ENCODE measurements around the gene LRMDA. TPM values are rescaled to one million over a fixed set of nuclear protein-coding genes. Genes with fewer than 3 reads are reported as not detected.

The LRMDA gene
- total RNA-seq, 3 donors from 2014 or later (not counting 1 experiment from before 2014, with no cell fraction given) = 1.4 to 2.4 (median 2.1) TPM

DNA sequence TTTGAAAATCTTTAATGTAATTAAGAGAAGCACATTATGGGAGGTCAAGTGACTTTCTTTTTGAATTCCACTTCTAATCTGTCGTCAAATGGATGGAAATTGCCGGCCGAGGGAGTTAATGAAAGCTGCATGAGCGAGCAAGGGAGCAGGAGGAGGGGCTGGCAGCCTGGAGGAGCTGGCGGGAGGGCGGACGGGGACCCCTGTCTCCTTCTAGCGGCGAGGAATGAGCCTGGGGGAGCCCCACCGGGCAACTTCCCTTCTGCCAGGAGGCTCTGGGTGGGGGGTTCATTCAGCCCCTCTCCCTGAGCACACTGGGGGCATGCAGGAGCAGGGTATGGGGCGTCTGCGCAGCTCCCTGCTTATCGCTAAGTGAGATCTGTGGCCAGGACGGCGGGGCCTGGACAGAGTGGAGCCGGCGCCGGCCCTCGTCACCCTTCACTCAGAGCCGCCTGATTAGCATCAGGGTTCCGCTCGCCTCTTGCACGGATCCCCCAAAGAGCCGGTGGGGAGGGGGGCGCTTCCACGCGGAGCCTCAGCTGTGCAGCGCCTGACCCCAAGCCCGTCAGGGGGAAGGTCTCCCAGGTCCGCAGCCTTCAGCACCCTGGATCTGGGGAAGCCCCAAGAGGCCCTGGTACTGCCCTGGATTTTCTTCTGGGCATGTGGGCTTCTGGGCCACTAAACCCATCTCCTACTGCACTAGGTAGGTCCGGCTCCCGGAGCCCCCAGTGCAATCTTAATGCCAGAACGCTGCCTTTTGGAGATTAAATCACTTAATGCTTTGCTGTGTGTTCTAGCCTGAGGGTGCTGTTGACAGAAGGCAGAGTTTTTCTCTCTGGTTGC is 680.8 kb downstream of the LRMDA start:
- Histone ChIP-seq H3K27me3 (ENCODE audit: control insufficient read depth, insufficient read depth, low read length) (no peaks in the 10 kb centered on the region), H3K36me3 (ENCODE audit: control insufficient read depth, insufficient read depth, low read length) (no peaks in the 10 kb centered on the region), H3K4me1 (ENCODE audit: control insufficient read depth, insufficient read depth, low read length) (no peaks in the 10 kb centered on the region), H3K27ac (ENCODE audit: low read length) (no peak overlapping the region), H3K9me3 (ENCODE audit: control insufficient read depth, insufficient read depth, low read length) (no peaks in the 10 kb centered on the region), H3K4me3 (ENCODE audit: low read length) (no peak overlapping the region)
- TF ChIP-seq, protein P1, sequence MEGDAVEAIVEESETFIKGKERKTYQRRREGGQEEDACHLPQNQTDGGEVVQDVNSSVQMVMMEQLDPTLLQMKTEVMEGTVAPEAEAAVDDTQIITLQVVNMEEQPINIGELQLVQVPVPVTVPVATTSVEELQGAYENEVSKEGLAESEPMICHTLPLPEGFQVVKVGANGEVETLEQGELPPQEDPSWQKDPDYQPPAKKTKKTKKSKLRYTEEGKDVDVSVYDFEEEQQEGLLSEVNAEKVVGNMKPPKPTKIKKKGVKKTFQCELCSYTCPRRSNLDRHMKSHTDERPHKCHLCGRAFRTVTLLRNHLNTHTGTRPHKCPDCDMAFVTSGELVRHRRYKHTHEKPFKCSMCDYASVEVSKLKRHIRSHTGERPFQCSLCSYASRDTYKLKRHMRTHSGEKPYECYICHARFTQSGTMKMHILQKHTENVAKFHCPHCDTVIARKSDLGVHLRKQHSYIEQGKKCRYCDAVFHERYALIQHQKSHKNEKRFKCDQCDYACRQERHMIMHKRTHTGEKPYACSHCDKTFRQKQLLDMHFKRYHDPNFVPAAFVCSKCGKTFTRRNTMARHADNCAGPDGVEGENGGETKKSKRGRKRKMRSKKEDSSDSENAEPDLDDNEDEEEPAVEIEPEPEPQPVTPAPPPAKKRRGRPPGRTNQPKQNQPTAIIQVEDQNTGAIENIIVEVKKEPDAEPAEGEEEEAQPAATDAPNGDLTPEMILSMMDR (IDR thresholded peaks at IDR 0.05) = no peak
- intact Hi-C loops (cut with micrococcal nuclease) = no loop called here
- DNase-seq (no peak), ATAC-seq (no peak)
- no peaks in the 10 kb centered on the region for H3K4me1 Mint-ChIP-seq
- no peak overlapping the region for H3K27ac Mint-ChIP-seq
- H3K4me3 Mint-ChIP-seq = no peak overlapping the region
- H3K36me3 Mint-ChIP-seq = no peaks in the 10 kb centered on the region
- peaks cover 0 to 5% of the 10 kb centered on the region in 2 donors for H3K27me3 Mint-ChIP-seq (ENCODE audit: low read depth in 2 of 2)
- WGBS (ENCODE audit: insufficient coverage) = 80% methylated on average over 33 of the region's 33 CpGs
- H3K9me3 Mint-ChIP-seq = peaks cover 0 to 2% of the 10 kb centered on the region in 2 donors

DNA sequence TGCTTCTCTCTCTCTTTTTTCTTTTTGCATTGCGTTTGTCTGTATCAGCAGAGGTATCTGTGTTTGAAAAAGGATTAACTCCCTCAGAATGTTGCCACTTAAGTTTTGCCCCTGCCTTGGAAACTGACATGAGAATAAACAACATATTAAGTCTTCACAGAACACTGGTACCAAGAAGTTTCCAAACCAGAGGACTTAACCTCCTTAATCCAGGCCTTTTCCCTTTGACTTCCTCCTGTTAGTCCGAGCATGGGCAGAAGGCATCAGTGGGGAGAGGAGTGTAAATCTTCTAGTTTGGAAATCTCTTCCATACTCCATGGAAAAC is 681.4 kb downstream of the LRMDA start:
- no peaks in the 10 kb centered on the region for H3K9me3 ChIP-seq (ENCODE audit: control insufficient read depth, insufficient read depth, low read length)
- H3K4me3 Mint-ChIP-seq = no peak overlapping the region
- WGBS (ENCODE audit: insufficient coverage) = no CpG with 5 or more reads among the region's 2 CpGs
- intact Hi-C loops (cut with micrococcal nuclease) = no loop called here
- H3K36me3 Mint-ChIP-seq = no peaks in the 10 kb centered on the region
- H3K27ac ChIP-seq (ENCODE audit: low read length) = no peak overlapping the region
- TF ChIP-seq, protein P1 (IDR thresholded peaks at IDR 0.05) = no peak
- H3K9me3 Mint-ChIP-seq = peaks cover 0 to 2% of the 10 kb centered on the region in 2 donors
- no peak overlapping the region for H3K27ac Mint-ChIP-seq
- no peaks in the 10 kb centered on the region for H3K36me3 ChIP-seq (ENCODE audit: control insufficient read depth, insufficient read depth, low read length)
- H3K27me3 ChIP-seq (ENCODE audit: control insufficient read depth, insufficient read depth, low read length) = no peaks in the 10 kb centered on the region
- DNase-seq = no peak
- no peak overlapping the region for H3K4me3 ChIP-seq (ENCODE audit: low read length)
- H3K4me1 ChIP-seq (ENCODE audit: control insufficient read depth, insufficient read depth, low read length) = no peaks in the 10 kb centered on the region
- no peaks in the 10 kb centered on the region for H3K4me1 Mint-ChIP-seq
- peaks cover 0 to 5% of the 10 kb centered on the region in 2 donors for H3K27me3 Mint-ChIP-seq (ENCODE audit: low read depth in 2 of 2)
- no peak for ATAC-seq

DNA sequence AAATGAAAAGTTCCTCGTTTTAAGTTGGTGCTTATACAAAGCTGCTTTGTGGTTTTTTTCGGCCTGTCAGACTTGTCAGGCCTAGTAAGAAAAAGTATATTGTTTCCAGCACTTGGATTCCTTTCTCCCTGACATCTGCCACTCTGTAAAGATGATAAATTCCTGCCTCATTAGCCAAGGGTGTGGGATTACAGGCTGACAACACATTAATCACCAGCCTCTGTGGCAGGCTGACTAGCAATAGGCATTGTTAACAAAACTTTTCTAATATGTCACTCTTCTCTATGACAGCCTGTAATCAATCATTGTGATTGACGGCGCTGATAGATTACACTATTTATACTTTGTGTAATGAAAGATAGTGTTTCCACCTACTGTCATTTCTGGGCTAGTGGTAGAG is 682.5 kb downstream of the LRMDA start:
- H3K27ac Mint-ChIP-seq = no peak overlapping the region
- DNase-seq = no peak
- WGBS (ENCODE audit: insufficient coverage) = 12% methylated on average over 2 of the region's 4 CpGs
- intact Hi-C loops (cut with micrococcal nuclease) = no loop called here
- no peaks in the 10 kb centered on the region for H3K27me3 ChIP-seq (ENCODE audit: control insufficient read depth, insufficient read depth, low read length)
- H3K9me3 Mint-ChIP-seq = peaks cover 0 to 2% of the 10 kb centered on the region in 2 donors
- H3K36me3 Mint-ChIP-seq = no peaks in the 10 kb centered on the region
- no peak for ATAC-seq
- no peak overlapping the region for H3K4me3 Mint-ChIP-seq
- H3K4me3 ChIP-seq (ENCODE audit: low read length) = no peak overlapping the region
- H3K4me1 Mint-ChIP-seq = no peaks in the 10 kb centered on the region
- no peak overlapping the region for H3K27ac ChIP-seq (ENCODE audit: low read length)
- H3K27me3 Mint-ChIP-seq (ENCODE audit: low read depth in 2 of 2) = peaks cover 5% of the 10 kb centered on the region in 2 donors
- TF ChIP-seq, protein P1 (IDR thresholded peaks at IDR 0.05) = no peak
- no peaks in the 10 kb centered on the region for H3K9me3 ChIP-seq (ENCODE audit: control insufficient read depth, insufficient read depth, low read length)
- no peaks in the 10 kb centered on the region for H3K4me1 ChIP-seq (ENCODE audit: control insufficient read depth, insufficient read depth, low read length)
- H3K36me3 ChIP-seq (ENCODE audit: control insufficient read depth, insufficient read depth, low read length) = no peaks in the 10 kb centered on the region

DNA sequence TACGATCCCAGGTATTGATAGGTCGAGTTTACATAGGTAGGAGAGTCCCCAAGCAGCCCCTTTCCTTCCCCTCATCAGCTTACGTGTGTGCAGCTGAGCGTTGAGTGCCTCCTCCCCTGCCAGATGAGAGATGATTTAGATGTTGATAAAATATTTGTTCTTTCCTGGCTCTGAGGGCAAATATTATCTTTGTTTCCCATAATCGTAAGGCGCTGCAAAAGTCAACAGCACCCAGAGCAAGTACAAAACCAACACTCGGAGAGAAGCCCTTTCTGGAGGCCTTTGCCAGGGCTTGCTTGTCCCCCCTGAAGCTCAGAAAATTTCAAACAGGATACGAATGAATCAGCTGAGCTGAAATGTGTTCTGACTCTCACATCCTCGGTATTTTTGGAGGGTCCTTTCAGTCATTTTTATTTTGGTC is 683.2 kb downstream of the LRMDA start:
- Mint-ChIP-seq H3K4me1 (no peaks in the 10 kb centered on the region), H3K4me3 (no peak overlapping the region), H3K27ac (no peak overlapping the region), H3K36me3 (no peaks in the 10 kb centered on the region), H3K9me3 (peaks cover 0 to 2% of the 10 kb centered on the region in 2 donors), H3K27me3 (ENCODE audit: low read depth in 2 of 2) (peaks cover 5% of the 10 kb centered on the region in 2 donors)
- Histone ChIP-seq H3K9me3 (ENCODE audit: control insufficient read depth, insufficient read depth, low read length) (no peaks in the 10 kb centered on the region), H3K36me3 (ENCODE audit: control insufficient read depth, insufficient read depth, low read length) (no peaks in the 10 kb centered on the region), H3K27ac (ENCODE audit: low read length) (no peak overlapping the region), H3K4me1 (ENCODE audit: control insufficient read depth, insufficient read depth, low read length) (no peaks in the 10 kb centered on the region), H3K27me3 (ENCODE audit: control insufficient read depth, insufficient read depth, low read length) (no peaks in the 10 kb centered on the region), H3K4me3 (ENCODE audit: low read length) (no peak overlapping the region)
- TF ChIP-seq, protein P1 (IDR thresholded peaks at IDR 0.05) = no peak
- 60% methylated on average over 7 of the region's 9 CpGs for WGBS (ENCODE audit: insufficient coverage)
- intact Hi-C loops (cut with micrococcal nuclease) = no loop called here
- DNase-seq (no peak), ATAC-seq (no peak)

Data from natural killer cell (primary cell).